SK-N-SH (cell line): ENCODE measurements around the gene PLA2G7. TPM values are rescaled to one million over a fixed set of nuclear protein-coding genes. Genes with fewer than 3 reads are reported as not detected.
"Not testable (repeated sequence)": the region's sequence is repeated elsewhere in the genome, so short reads cannot be mapped to it uniquely, and the experiment has no call there.

Source experiments
- CTCF ChIA-PET: fragments of 300-600, 350-600 bp; formaldehyde crosslinking; extraction: SDS; loops from one replicate; lab custom pipeline; 2021; lab: Yijun Ruan, JAX
- POLR2A ChIA-PET: fragments of 350-600 bp; sonication (Branson Sonifier 250); formaldehyde crosslinking; extraction: SDS; loops from one replicate; lab custom pipeline; 2020; ENCODE audit warnings: antibody characterized with exemption, inconsistent platforms; lab: Yijun Ruan, JAX
- DNase-seq: peaks from one replicate; pipeline ENCODE4 v3.0.0; 2012
- H2AFZ ChIP-seq: fragments of 200-600 bp; sonication (generic); 2 replicates; pipeline ENCODE4 v1.8.1; 2016; ENCODE audit warnings: antibody characterized with exemption, mild to moderate bottlenecking, low read depth
- H3F3A ChIP-seq: fragments of 200-600 bp; sonication (generic); replicated peaks from 2 replicates; pipeline ENCODE3; 2016; ENCODE audit warnings: antibody characterized with exemption, mild to moderate bottlenecking; ENCODE audit not compliant: insufficient read depth
- H3K27ac ChIP-seq, 2 experiments: fragments of 200-500 bp in 1 of 2; fragments of 200-600 bp in 1 of 2; sonication (Bioruptor generic) in 1 of 2; sonication (generic), shearing (Covaris generic) in 1 of 2; 2 replicates each; pipeline versions ENCODE4 v1.5.1 to v1.6.1; 2014 to 2016; ENCODE audit warnings: low read depth in 2 of 2, inconsistent platforms in 1 of 2, low read length in 1 of 2, mild to moderate bottlenecking in 1 of 2, mixed read lengths in 1 of 2
- H3K27me3 ChIP-seq: fragments of 200-600 bp; sonication (generic), shearing (Covaris generic); 2 replicates; pipeline ENCODE4 v1.6.1; 2016; ENCODE audit warnings: mixed run types; ENCODE audit not compliant: insufficient read depth
- H3K36me3 ChIP-seq, 2 experiments: fragments of 200-500 bp in 1 of 2; fragments of 200-600 bp in 1 of 2; sonication (Bioruptor generic) in 1 of 2; sonication (generic) in 1 of 2; replicated peaks in 1 of 2; 2 replicates each; pipeline versions ENCODE3 to v1.5.1; 2014 to 2016; ENCODE audit warnings: low read length in 1 of 2, mild to moderate bottlenecking in 1 of 2; ENCODE audit not compliant: insufficient read depth in 2 of 2, control insufficient read depth in 1 of 2
- H3K4me1 ChIP-seq, 2 experiments: fragments of 200-500 bp in 1 of 2; fragments of 200-600 bp in 1 of 2; sonication (Bioruptor generic) in 1 of 2; sonication (generic), shearing (Covaris generic) in 1 of 2; 2 replicates each; pipeline versions ENCODE4 v1.5.1 to v1.6.1; 2014 to 2016; ENCODE audit warnings: low read depth in 1 of 2, low read length in 1 of 2, mixed run types in 1 of 2; ENCODE audit not compliant: insufficient read depth in 2 of 2, control insufficient read depth in 1 of 2
- H3K4me2 ChIP-seq: fragments of 200-600 bp; sonication (generic), shearing (Covaris generic); 2 replicates; pipeline ENCODE4 v1.6.1; 2017; ENCODE audit warnings: mixed run types
- H3K4me3 ChIP-seq, 2 experiments: fragments of 200-500 bp in 1 of 2; fragments of 200-600 bp in 1 of 2; sonication (Bioruptor generic) in 1 of 2; sonication (generic), shearing (Covaris generic) in 1 of 2; 2 replicates each; pipeline versions ENCODE4 v1.5.1 to v1.8.1; 2014 to 2016; ENCODE audit warnings: low read depth in 2 of 2, inconsistent platforms in 1 of 2, low read length in 1 of 2, mild to moderate bottlenecking in 1 of 2, mixed read lengths in 1 of 2, moderate library complexity in 1 of 2
- H3K79me2 ChIP-seq: fragments of 200-600 bp; sonication (generic); 2 replicates; pipeline ENCODE4 v1.8.1; 2017; ENCODE audit warnings: mild to moderate bottlenecking; ENCODE audit not compliant: insufficient read depth
- H3K9ac ChIP-seq: fragments of 200-600 bp; sonication (generic); 2 replicates; pipeline ENCODE4 v1.6.1; 2017; ENCODE audit warnings: mixed run types
- H3K9me2 ChIP-seq: fragments of 200-600 bp; sonication (generic); 2 replicates; pipeline ENCODE4 v1.6.1; 2017; ENCODE audit warnings: mixed run types
- H3K9me3 ChIP-seq: fragments of 200-600 bp; sonication (generic); 2 replicates; pipeline ENCODE4 v1.6.1; 2017; ENCODE audit warnings: mixed run types, mild to moderate bottlenecking, moderate library complexity
- H4K20me1 ChIP-seq: fragments of 200-600 bp; sonication (generic); 2 replicates; pipeline ENCODE4 v1.6.1; 2017; ENCODE audit warnings: mild to moderate bottlenecking, mixed run types; ENCODE audit not compliant: insufficient read depth
- CHD2 ChIP-seq: fragments of 150-350 bp; IDR thresholded peaks from 2 replicates; pipeline ENCODE4 v1.6.1; 2018; ENCODE audit warnings: low read length; ENCODE audit not compliant: partially characterized antibody
- EZH2phosphoT487 ChIP-seq: fragments of 200-600 bp; sonication (generic); IDR thresholded peaks from 2 replicates; pipeline ENCODE4 v1.6.1; 2017; ENCODE audit warnings: low read depth, mixed run types, mild to moderate bottlenecking, antibody characterized with exemption, moderate library complexity, borderline replicate concordance
- GABPA ChIP-seq: IDR thresholded peaks from 2 replicates; pipeline ENCODE4 v1.4.0; 2012; ENCODE audit warnings: low read depth, mild to moderate bottlenecking
- MEF2A ChIP-seq: IDR thresholded peaks from 2 replicates; pipeline ENCODE4 v1.4.0; 2012; ENCODE audit warnings: low read depth, borderline replicate concordance
- POLR2AphosphoS5 ChIP-seq: IDR thresholded peaks from 2 replicates; pipeline ENCODE4 v1.6.1; 2012; ENCODE audit warnings: low read depth, low read length
- SMC3 ChIP-seq: IDR thresholded peaks from 2 replicates; pipeline ENCODE4 v1.6.1; 2012; ENCODE audit warnings: low read depth, low read length, improper control_type of control experiment
- ZBTB33 ChIP-seq: IDR thresholded peaks from 2 replicates; pipeline ENCODE4 v1.4.0; 2012; ENCODE audit warnings: low read depth, borderline replicate concordance
- WGBS: methylation state at CpG from one replicate; pipeline ENCODE4 v1.1.6; 2017; ENCODE audit warnings: low lambda C conversion rate; 5-methylcytosine and 5-hydroxymethylcytosine counted together
- polyA plus RNA-seq, 3 experiments: library from polyadenylated mRNA; depleted of rRNA; stranded (reverse); fragments of >200 nt; gene quantifications; 2 replicates each; pipeline ENCODE4 v1.2.3, GENCODE V29; 2012

Gene PLA2G7
- polyA plus RNA-seq, 1 of the 3 experiments (the other 2 are of a cell fraction), result not detected

DNA sequence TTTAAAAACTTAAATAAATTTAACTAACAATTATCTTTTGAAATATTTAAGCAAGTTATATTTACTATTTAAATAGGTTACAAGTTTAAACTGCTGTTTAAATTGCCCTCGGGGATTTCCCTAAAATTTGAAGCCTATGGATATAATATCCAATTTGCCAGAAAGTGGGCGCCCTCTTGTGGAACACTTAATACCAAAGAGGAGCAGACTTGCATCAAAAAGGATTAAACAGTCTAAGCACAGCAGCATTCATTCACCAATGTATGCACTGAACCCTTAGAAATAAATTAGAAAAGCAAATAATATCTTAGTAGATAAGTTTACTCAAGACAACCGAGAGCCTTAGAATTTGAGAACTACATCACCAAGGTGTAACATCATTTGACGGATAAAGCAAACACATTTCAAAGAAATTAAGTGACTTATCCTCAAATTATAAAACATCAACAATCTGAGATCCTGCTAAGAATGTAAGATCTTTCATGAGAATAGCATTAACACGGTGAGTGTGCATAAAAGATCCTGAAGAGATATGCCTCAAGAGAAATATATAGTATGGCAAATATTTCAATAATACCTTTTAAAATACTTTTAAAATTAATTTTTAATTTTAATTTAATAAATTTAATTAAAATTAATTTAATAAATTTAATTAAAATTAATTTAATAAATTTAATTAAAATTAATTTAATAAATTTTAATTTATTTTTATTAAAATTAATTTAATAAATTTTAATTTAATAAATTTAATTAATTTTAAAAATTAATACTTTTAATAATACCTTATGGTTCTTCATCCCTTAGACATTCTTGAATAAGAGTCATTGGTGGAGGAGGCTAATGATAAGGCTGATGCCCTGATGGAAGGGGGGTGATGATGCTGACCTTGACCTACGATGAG is 46.6 kb upstream of the PLA2G7 start (continued):
- peak; percentile 44 for TF ChIP-seq SMC3
- no peak for TF ChIP-seq CHD2
- TF ChIP-seq, all 33 proteins: peak for 3

DNA sequence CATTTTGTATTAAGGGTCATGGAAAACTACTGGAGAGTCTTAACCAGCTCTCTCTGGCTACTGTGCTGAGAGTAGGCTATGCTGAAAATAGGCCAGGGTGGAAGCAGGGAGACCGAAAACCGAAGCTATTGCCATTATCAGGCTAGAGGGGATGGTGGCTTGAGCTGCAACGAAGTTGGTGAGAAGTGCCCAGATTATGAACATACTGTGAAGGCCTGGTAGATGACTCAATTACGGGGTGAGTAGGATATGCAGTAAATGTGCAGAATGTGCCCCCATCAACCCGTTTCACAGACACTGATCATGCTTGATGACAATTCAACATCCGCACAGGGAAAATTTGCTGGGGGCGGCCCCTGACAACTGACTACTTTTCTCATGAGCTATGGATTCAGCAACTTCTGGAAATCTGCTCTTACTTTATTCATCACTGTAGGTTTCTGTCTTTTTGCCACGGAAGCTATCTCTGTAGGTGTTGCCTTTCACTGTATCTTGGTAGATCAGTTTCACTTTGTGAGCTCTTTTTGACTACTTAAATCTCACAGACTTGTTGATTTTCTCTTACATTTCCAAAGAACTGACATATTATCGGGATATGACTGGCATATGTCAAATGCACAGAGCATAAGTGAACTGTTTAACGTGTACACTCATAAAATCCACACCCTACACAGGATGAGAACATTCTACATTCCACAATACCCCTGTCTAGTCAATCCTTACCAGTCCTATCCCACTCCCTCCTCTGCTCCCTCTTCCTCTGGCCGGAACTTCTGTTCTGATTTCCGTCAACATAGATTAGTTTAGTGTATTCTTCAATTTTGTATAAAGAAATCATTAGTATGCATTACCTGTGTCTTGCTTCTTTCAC is 42.5 kb upstream of the PLA2G7 start:
- CTCF ChIA-PET, result interaction anchor here (1.2 kb wide), 1 partner anchor 71 kb away, joined by 3 read pairs; no protein-coding TSS in a partner anchor
- POLR2A ChIA-PET, result no interaction called here
- WGBS, result 15% methylated on average over 11 of the region's 12 CpGs
- no peaks in the 10 kb centered on the region for H3K9me3 ChIP-seq
- no peak overlapping the region for H3K9ac ChIP-seq
- H3F3A ChIP-seq, result no peaks in the 10 kb centered on the region
- no peak for DNase-seq
- peaks cover 9% of the 10 kb centered on the region; the same call in 1 of the 2 replicates for H3K27me3 ChIP-seq
- H3K36me3 ChIP-seq, result no peaks in the 10 kb centered on the region
- no peaks in the 10 kb centered on the region for H3K4me1 ChIP-seq
- H3K27ac ChIP-seq, result no peak overlapping the region
- H3K4me2 ChIP-seq, result no peak overlapping the region
- H4K20me1 ChIP-seq, result no peaks in the 10 kb centered on the region
- no peaks in the 10 kb centered on the region for H3K79me2 ChIP-seq
- no peak overlapping the region for H3K4me3 ChIP-seq
- H2AFZ ChIP-seq, result no peak overlapping the region
- no peak for TF ChIP-seq ZBTB33
- no peak for TF ChIP-seq SMC3
- no peak for TF ChIP-seq POLR2AphosphoS5
- TF ChIP-seq MEF2A, result no peak
- H3K9me2 ChIP-seq, result no peaks in the 10 kb centered on the region

- no peaks in the 10 kb centered on the region for H3K9me2 ChIP-seq
- H2AFZ ChIP-seq, result no peak overlapping the region
- no peaks in the 10 kb centered on the region for H3K4me1 ChIP-seq
- CTCF ChIA-PET, result interaction anchor here (0.6 kb wide), 1 partner anchor 58 kb away, joined by 3 read pairs; no protein-coding TSS in a partner anchor
- POLR2A ChIA-PET, result no interaction called here
- TF ChIP-seq MEF2A, result no peak
- no peak for TF ChIP-seq GABPA
- TF ChIP-seq EZH2phosphoT487, result no peak
- H3K27me3 ChIP-seq, result peaks cover 9% of the 10 kb centered on the region; the same call in 1 of the 2 replicates
- H3K79me2 ChIP-seq, result no peaks in the 10 kb centered on the region
- H3K9ac ChIP-seq, result no peak overlapping the region
- H3K36me3 ChIP-seq, result no peaks in the 10 kb centered on the region
- H3K4me2 ChIP-seq, result no peak overlapping the region
- no peak overlapping the region for H3K4me3 ChIP-seq
- no peak for DNase-seq
- no peaks in the 10 kb centered on the region for H4K20me1 ChIP-seq
- no peaks in the 10 kb centered on the region for H3F3A ChIP-seq
- WGBS, result 21% methylated on average over 5 of the region's 5 CpGs
- no peaks in the 10 kb centered on the region for H3K9me3 ChIP-seq
- no peak overlapping the region for H3K27ac ChIP-seq
Observed at GRCh38 chr6:46776070-46776712, 41.0 kb upstream of the PLA2G7 start.

- H3K4me1 ChIP-seq, H3K27ac ChIP-seq, H3K9me3 ChIP-seq, H3F3A ChIP-seq, H3K36me3 ChIP-seq, CTCF ChIA-PET, H4K20me1 ChIP-seq, H3K9ac ChIP-seq, H2AFZ ChIP-seq, H3K27me3 ChIP-seq, DNase-seq, H3K79me2 ChIP-seq, POLR2A ChIA-PET, H3K9me2 ChIP-seq, H3K4me3 ChIP-seq, H3K4me2 ChIP-seq: not testable (repeated sequence)
- WGBS, result 20% methylated on average over 3 of the region's 24 CpGs
Observed at GRCh38 chr6:46774736-46775135, 39.6 kb upstream of the PLA2G7 start.
